GM23248 (cell line): ENCODE results near the gene TMC6.

ENCODE experiments used
- EZH2 ChIP-seq: fragments of 200-600 bp; sonication (generic); IDR thresholded peaks from 2 replicates; pipeline ENCODE4 v1.6.1; 2018; ENCODE audit warnings: antibody characterized with exemption, mild to moderate bottlenecking; ENCODE audit not compliant: insufficient read depth, poor library complexity, severe bottlenecking
- EZH2phosphoT487 ChIP-seq: fragments of 200-600 bp; sonication (generic); IDR thresholded peaks from 2 replicates; pipeline ENCODE4 v1.6.1; 2018; ENCODE audit warnings: antibody characterized with exemption, moderate library complexity, mild to moderate bottlenecking, low read depth; ENCODE audit not compliant: insufficient read depth

DNA sequence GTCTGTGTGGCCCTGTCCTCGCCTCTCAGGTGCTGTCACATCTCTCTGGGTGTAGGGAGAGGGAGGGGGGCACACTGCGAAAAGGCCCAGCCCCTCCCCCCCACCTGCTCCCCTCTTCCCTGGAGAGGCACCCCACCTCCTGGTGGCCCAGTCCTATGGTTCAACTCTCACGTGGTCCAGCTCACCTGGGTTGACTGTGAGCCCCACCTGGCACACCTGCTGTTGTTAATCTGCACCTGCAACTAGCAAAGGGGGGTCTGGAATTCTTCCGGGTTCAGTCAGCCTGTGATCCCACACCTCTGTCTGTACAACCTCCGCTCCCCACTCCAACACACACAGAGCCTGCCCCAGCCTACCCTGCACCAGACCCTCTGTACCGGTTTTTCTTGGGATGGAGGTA lies 37.9 kb upstream of the TMC6 start:
- TF ChIP-seq EZH2 (no peak), EZH2phosphoT487 (no peak)
